Measurements from ENCODE around the gene SLIT3.

- TF ChIP-seq POLR2A (IDR thresholded peaks at IDR 0.05) (no peak), CTCF (IDR thresholded peaks at IDR 0.05) (peak; percentile 82 to 93 (median 90))
These were observed 621.4 kb downstream of the SLIT3 start for GRCh38 chr5:168679515-168679920.

All from right lobe of liver (tissue), 4 donors.